ENCODE data around the gene ZNF444.

The ZNF444 gene

DNA sequence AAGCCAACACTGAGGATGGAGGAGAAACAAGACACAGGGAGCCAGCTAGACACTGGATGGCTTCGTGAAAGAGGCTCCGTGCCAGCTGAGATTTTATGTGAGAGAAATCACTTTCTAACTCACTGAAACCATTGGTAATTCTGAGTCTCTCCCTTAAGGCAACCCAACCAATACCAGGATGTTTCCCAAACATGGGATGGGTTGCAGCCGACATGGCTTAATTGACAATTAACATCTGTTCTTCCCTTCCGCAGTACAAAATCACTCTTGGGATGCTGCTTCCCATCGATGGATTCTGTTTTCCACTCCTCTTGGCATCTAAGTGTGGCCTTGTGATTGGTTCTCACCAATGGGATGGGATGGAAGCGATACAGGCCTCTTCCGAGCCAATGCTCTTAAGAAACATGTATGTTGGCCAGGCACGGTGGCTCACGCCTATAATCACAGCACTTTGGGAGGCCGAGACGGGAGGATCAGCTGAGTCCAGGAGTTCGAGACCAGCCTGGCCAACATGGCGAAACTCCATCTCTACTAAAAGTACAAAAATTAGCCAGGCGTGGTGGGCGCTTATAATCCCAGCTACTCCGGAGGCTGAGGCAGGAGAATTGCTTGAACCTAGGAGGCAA lies 17.7 kb upstream of the ZNF444 start:
- DNase-seq: no peak

DNA sequence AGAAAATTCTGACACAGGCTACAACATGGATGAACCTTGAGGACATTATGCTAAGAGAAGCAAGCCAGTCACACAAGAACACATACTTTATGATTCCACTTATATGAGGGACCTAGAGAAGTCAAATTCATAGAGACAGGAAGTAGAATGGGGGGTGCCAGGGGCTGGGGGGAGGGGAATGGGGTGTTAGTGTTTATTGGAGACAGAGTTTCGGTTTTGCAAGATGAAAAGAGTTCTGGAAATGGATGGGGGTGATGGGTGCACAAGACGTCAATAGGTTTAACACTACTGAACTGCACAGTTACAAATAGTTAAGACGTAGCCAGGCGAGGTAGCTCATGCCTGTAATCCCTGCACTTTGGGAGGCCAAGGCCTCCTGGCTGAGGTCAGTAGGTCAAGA lies 16.5 kb upstream of the ZNF444 start:
- no peak for DNase-seq

DNA sequence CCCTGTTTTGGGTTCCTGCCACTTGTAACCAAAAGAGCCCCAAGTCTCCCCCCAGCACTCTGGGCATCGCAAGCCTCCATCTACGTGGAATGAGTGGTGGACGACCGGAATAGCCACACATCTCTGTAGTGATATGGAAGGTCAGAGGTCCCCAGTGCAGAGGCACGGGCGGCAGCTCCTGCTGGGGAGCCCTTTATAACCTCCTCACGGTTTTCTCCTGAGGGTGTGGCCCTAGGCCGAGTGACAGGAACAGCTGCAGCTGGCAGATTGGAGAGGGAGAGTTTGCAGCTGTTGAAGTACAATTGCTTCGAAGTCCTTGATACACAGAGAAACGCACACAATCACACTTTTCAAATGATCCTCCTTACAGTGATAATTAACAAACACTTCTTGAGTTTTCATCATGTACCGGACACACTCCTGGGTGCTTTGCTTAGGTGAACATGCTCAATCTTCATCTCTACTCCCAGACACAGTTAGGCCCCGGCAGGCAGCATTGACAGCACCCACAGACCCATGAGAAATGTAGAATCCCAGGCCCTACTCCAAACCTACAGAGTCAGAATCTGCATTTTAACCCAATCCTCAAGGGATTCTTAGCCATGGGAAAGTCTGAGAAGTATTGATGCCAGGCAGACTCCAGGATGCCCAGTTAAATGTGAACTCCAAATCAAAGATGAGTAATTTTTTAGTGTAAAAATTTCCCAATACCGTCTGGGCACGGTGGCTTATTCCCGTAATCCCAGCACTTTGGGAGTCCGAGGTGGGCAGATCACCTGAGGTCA lies 15.1 kb upstream of the ZNF444 start:
- DNase-seq: peak; percentile 41

DNA sequence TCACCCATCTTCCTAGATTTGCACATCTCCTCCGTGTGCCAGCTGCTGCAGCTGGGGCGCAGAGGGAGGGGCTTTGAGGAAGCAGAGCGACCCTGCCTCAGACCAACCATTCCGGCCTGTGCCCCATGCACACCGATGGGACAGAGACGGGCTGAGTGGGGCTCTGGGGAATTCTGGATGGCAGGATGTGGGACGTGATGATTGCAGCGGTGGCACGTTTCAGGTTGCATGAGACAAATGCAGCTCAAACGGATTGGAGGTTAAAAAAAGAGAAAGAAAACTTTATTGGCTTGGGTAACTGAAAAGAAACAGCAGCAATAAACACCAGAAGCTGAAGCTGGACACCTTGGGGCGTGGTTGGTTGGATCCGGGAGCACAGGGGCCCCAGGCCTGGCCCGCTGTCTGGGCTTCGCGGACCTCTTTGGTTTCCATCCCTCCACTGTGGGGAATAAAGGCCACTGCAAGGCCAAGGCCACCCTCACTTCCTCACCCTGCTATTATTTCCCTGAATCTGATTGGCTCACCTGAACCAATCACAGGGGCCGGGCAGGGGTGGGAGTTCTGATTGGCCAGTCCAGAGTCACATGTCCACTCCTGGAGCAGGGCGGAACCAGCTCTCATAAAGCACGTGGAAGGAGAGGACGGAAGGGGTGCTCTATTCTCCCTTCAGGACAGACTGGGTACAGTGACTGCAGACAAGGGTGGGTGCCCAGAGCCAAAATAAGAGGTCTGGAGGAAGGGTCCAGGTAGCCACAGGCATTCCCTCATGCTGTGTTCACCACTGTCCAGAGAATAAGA lies 13.9 kb upstream of the ZNF444 start:
- DNase-seq: no peak

DNA sequence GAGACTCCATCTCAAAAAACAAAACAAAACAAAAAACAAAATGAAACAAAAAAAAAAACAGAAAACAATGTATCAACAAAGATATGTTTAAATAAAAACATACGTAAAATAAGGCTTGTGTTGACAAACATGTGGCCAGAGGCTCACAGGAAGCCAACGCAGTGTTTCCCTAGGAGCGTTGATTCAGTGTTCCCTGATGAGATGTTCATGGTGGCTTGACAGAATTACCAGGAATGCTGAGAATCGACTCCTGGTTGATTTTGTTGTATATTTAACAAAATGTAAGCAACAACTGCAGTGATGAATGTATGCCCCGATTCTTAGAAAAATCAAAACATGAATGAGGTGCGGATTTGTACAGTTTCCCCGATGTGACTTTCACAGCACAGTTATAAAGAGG lies 11.1 kb upstream of the ZNF444 start:
- no peak for DNase-seq

GRCh38 chr19:56131651-56132050 lies 9.4 kb upstream of the ZNF444 start:
- DNase-seq: no peak

DNA sequence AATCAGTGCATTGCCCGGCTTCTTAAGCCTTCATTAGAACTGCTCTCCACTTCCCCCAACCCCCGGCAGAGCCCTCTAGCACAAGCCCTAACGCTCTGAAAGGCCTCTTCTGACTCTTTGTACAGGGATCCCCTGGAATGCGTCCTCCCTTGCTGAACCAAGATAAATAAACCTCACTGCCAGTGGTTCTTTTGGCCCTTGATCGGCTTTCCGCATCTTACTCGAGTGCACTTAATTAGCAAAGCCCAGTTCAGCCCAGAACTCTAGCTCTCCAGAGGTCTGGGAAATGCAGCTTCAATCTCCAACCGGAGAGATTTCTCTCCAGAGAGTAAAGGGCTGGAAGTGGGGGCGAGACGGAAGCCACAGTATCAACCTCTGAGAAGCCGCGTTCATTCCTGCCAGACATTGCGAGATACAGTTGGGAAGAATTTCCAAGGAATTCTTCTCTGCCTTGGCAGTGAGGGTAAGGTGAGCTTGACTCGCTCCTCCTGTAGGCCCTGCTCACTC lies 8.7 kb upstream of the ZNF444 start:
- no peak for DNase-seq

DNA sequence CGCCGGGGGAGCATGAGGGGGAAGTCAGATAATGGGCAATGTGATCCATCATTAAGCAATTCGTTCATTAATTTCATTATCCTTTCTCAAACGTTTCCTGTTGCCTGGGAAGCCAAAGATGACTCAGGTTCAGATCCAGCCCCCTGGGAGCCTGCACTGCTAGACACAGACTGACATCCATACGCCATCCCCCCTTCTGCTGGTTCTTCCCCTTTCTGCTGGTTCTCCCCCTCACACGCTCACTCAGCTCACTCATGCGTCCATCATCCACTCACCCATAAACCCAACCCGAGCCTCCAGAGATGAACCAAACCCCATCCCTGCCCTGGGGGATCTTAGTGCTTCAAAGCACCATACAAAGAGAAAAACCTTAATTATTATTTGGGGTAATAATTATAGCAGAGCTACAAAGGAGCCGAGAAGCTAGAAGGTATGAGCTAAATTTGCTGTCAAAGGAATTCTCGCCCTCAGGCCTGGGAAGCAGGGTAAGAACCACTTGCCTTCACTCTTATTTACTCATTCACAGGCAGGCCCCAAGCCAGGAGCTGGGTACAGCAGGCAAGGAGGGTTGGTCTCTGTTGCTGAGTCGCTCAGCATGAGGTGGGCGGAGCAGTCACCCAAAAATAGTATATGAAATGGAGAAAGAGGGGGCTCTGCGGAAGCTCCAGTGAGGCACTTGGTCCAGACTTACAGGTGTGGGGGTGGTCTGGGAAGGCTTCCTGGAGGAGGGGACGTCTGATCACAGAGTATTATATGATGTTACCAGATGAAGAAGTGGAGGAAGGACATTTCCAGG lies 7.0 kb upstream of the ZNF444 start:
- no peak for DNase-seq

- DNase-seq: no peak
Observed at GRCh38 chr19:56134654-56134921, 6.5 kb upstream of the ZNF444 start.

DNA sequence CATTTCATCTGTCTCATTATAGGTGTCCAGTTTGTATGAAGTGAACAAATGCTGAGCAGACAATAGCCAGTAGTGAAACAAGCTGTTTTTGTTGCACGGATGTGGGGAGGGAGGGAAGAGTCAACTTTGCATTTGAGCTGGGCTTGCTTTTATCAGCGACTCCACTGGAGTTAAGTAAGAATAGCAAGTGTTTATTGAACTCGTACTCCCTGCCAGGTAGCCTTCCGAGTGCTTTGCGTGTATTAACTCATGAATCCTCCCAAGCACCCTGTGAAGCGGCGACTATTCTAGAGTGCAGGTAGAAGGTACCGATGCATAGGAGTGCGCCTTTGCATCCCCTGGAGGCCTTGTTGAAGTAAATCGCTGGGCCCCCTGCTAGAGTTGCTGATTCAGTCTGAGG lies 4.7 kb upstream of the ZNF444 start:
- DNase-seq: no peak

DNA sequence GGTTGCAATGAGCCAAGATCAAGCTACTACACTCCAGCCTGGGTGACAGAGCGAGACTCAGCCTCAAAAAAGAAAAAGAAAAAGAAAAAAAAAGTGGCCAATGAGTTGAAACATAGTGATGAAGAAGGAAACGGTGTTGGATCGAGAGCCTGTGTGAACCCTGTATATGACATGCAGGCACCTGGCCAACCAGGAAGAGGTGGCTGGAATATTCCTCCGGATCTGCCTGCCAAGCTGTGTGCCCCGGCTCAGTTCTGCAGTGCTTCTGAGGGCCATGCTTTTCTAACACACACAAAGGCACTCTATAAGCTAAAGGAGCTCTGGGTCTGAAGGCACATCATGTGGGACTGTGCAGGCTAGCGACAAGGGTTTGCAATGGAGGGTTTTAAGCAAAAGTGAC lies 3.7 kb upstream of the ZNF444 start:
- DNase-seq: no peak

DNA sequence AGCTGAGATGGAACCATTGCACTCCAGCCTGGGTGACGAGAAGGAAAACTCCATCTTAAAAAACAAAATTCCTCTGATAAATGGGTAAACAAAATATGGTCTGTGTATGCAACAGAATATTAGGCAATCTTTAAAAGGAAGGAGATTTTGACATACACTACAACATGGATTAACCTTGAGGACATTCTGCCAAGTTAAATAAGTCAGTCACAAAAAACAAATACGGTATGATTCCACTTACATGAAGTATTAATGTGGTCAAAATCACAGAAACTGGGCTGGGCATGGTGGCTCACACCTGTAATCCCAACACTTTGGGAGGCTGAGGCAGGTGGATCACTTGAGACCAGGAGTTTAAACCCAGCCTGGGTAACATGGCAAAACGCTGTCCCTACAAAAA lies 3.0 kb upstream of the ZNF444 start:
- no peak for DNase-seq

- DNase-seq: peak; percentile 47
Observed at GRCh38 chr19:56139847-56140582, 1.1 kb upstream of the ZNF444 start.

DNA sequence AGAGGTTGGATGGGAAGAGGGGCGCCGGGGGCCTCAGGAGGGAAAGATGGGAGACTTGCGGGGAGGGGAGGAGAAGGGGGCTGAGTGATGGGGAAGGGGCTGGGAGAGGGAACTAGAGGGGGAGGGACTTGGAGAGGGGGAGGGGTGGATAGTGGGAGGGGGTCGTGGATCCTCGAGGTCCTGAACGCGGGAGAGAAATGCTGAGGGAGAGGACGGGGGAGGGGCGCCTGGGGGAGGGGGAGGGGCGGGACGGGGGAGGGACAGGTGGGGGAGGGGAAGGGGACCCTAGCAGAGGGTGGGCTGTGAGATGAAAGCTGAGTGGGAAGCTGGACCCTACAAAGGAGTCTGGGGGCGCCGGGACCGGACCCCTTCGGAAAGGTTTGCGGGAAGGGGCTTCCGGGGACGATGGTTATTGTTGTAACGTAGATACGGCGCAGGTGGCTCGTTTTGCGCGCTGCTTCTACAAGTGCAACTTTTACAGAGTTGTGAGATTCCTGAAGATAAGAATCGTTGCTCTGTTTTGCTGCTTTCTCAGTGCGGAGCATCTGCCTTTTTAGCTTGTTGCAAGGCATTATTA lies 418 bp downstream of the ZNF444 start:
- DNase-seq: peak; percentile 48

GRCh38 chr19:56142087-56142787 lies 1.1 kb downstream of the ZNF444 start:
- peak; percentile 58 for DNase-seq

DNA sequence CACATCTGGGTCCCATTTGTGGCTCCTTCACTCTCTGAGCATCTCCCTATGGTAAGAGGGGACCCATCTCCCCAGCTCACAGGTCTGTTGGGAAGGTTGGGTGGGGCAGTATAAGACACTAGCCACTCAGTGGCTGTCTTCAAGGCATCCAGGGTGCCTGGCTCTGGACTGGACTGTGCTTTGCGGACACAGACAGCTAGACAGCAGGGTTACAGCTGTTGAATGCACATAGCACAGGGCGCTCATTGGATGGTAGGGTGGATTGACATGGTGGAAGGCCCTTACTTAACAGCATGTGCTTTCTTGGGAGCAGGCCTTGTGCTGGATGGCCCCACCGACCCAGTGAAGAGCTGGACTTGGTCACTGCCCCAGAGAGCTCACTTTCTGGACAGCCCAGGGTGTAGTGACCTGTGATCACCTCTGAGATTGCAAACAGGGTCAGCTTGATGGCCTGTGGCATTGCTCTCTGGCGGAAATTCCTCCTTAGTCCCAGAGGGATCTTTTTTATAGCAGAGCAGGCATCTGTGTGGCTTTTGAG lies 1.9 kb downstream of the ZNF444 start:
- DNase-seq: no peak

- no peak for DNase-seq
Observed at GRCh38 chr19:56144376-56144775, 3.3 kb downstream of the ZNF444 start.

DNA sequence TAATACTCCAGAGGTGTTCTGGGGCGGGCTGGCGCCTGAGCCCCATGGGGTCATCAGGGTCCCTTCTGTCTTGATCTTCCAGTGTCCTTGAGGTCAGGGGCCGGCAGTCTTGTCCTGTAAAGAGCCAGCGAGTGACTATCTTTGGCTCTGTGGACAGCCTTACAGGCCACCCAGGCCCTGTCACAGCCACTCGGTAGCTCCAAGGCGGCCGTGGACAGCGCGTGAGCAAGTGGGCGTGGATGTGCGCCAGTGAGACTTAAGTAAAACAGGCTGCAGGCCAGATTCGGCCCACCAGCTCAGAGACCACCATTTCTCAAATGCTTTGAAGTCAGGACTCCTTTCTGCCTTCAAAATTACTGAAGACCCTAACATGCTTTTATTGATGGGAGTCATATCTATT lies 3.7 kb downstream of the ZNF444 start:
- no peak for DNase-seq

- DNase-seq: no peak
Observed at GRCh38 chr19:56145698-56146097, 4.6 kb downstream of the ZNF444 start.

DNA sequence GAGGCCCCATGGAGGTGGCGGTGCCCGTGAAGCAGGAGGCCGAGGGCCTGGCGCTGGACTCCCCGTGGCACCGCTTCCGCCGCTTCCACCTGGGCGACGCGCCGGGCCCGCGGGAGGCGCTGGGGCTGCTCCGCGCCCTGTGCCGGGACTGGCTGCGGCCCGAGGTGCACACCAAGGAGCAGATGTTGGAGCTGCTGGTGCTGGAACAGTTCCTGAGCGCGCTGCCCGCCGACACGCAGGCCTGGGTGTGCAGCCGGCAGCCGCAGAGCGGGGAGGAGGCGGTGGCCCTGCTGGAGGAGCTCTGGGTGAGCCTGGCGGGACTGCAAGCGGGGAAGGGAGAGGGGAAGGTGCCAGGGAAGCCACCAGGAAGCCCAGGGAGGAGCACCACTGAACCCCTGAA lies 5.8 kb downstream of the ZNF444 start:
- DNase-seq: no peak

DNA sequence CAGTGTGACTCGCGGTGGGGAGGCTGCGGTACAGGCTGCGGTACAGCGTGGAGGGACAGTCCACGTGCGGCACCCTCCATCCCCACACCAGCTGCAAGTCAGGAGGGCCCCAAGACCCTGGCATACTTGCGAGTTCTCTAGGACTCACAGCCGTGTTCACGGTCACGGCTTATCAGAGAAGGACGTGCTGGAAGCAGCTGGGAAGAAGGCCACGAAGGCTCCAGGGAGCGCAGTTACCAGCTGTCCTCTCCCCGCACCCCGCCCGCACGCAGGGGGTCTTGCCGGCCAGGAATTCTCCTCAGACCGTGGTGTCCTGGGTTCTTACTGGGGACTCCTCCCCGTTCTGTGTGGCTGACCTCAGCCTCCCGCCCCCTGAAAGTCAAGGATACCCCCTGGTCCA lies 6.2 kb downstream of the ZNF444 start:
- no peak for DNase-seq

Data from NCI-H146 (cell line).